ENCODE results near the gene ACAD10. TPM values are rescaled to one million over a fixed set of nuclear protein-coding genes. Genes with fewer than 3 reads are reported as not detected.

The ACAD10 gene
- total RNA-seq, 1 donor, result 16.4 TPM

- no peak overlapping the region for H3K4me3 ChIP-seq (ENCODE audit: low read depth, low read length)
- TF ChIP-seq CTCF (IDR thresholded peaks at IDR 0.05; ENCODE audit: insufficient read depth, low read depth, low read length), result no peak
- DNase-seq (ENCODE audit: low read depth), result no peak
Observed at GRCh38 chr12:111806304-111806703, 120.5 kb downstream of the ACAD10 start.

Small RNA genes within 50 kb of the gene (small RNA-seq; reads per million reads assigned to genes)
- gene MIR6761, result not detected

Other genes with a start within 250 kb of the ACAD10 start
- gene ATXN2, start 86.7 kb upstream of the ACAD10 start, total RNA-seq, result 48.3 and 71.7 TPM in 2 replicates
- gene BRAP, start 97 bp upstream of the ACAD10 start, total RNA-seq, result 18.7 and 22.9 TPM in 2 replicates
- gene ALDH2, start 80.9 kb downstream of the ACAD10 start, total RNA-seq, result 6.8 and 13.4 TPM in 2 replicates
- 32.4 and 34.1 TPM in 2 replicates for gene MAPKAPK5, start 156.2 kb downstream of the ACAD10 start, total RNA-seq